WERI-Rb-1 (cell line): Measurements from ENCODE around the gene PCYOX1L.

Source experiments
- DNase-seq: peaks from one replicate; pipeline ENCODE4 v3.0.0-alpha.2; 2020
- H3K27ac ChIP-seq: fragments of 250-450 bp; sonication (Bioruptor Pico); 2 replicates; pipeline ENCODE4 v1.5.1; 2020; ENCODE audit warnings: mild to moderate bottlenecking, moderate library complexity
- H3K27me3 ChIP-seq: fragments of 250-450 bp; sonication (Bioruptor Pico); 2 replicates; pipeline ENCODE4 v1.5.1; 2021; ENCODE audit warnings: mild to moderate bottlenecking, low read depth, moderate library complexity; ENCODE audit not compliant: insufficient read depth, severe bottlenecking
- H3K36me3 ChIP-seq: fragments of 250-450 bp; sonication (Bioruptor Pico); 2 replicates; pipeline ENCODE4 v1.5.1; 2020; ENCODE audit warnings: mild to moderate bottlenecking, moderate library complexity
- H3K4me3 ChIP-seq: 2 replicates; pipeline ENCODE4 v1.5.1; 2011; ENCODE audit warnings: low read depth, mild to moderate bottlenecking, control low read depth, low read length
- H3K9me3 ChIP-seq: fragments of 250-450 bp; sonication (Bioruptor Pico); 2 replicates; pipeline ENCODE4 v1.5.1; 2021; ENCODE audit warnings: mild to moderate bottlenecking, moderate library complexity; ENCODE audit not compliant: severe bottlenecking
- CTCF ChIP-seq: IDR thresholded peaks from 2 replicates; pipeline ENCODE4 v1.5.1; 2011; ENCODE audit warnings: low read depth, mild to moderate bottlenecking, control low read depth, inconsistent platforms, low read length

The PCYOX1L gene

GRCh38 chr5:149366169-149366729 is 8.4 kb downstream of the PCYOX1L start:
- H3K4me3 ChIP-seq: no peak overlapping the region
- no peak for TF ChIP-seq CTCF
- no peak overlapping the region for H3K27ac ChIP-seq
- H3K36me3 ChIP-seq: no peaks in the 10 kb centered on the region
- H3K9me3 ChIP-seq: no peaks in the 10 kb centered on the region
- no peak for DNase-seq
- H3K27me3 ChIP-seq: no peaks in the 10 kb centered on the region

GRCh38 chr5:149367249-149367971 is 9.6 kb downstream of the PCYOX1L start:
- peak; percentile 92 for TF ChIP-seq CTCF
- Histone ChIP-seq H3K27me3 (no peaks in the 10 kb centered on the region), H3K9me3 (no peaks in the 10 kb centered on the region), H3K36me3 (no peaks in the 10 kb centered on the region), H3K27ac (no peak overlapping the region), H3K4me3 (no peak overlapping the region)
- peak; percentile 86 for DNase-seq

- no peaks in the 10 kb centered on the region for H3K36me3 ChIP-seq
- no peak for TF ChIP-seq CTCF
- H3K4me3 ChIP-seq: no peak overlapping the region
- H3K27ac ChIP-seq: no peak overlapping the region
- no peaks in the 10 kb centered on the region for H3K27me3 ChIP-seq
- H3K9me3 ChIP-seq: no peaks in the 10 kb centered on the region
- DNase-seq: no peak
Observed at GRCh38 chr5:149367972-149368645, 10.3 kb downstream of the PCYOX1L start.

- Histone ChIP-seq H3K27ac (no peak overlapping the region), H3K27me3 (no peaks in the 10 kb centered on the region), H3K9me3 (no peaks in the 10 kb centered on the region), H3K36me3 (no peaks in the 10 kb centered on the region), H3K4me3 (no peak overlapping the region)
- TF ChIP-seq CTCF: no peak
- DNase-seq: no peak
Observed at GRCh38 chr5:149370878-149371277, 13.0 kb downstream of the PCYOX1L start.

GRCh38 chr5:149371296-149371962 is 13.6 kb downstream of the PCYOX1L start:
- Histone ChIP-seq H3K36me3 (no peaks in the 10 kb centered on the region), H3K27me3 (no peaks in the 10 kb centered on the region), H3K4me3 (no peak overlapping the region), H3K27ac (no peak overlapping the region), H3K9me3 (no peaks in the 10 kb centered on the region)
- peak; percentile 89 for TF ChIP-seq CTCF
- peak; percentile 75 for DNase-seq
